Gastroesophageal sphincter (tissue), 3 donors: Measurements from ENCODE around the gene FRG2C.
"Not testable (repeated sequence)": the region's sequence is repeated elsewhere in the genome, so short reads cannot be mapped to it uniquely, and the experiment has no call there.

Source experiments
- POLR2AphosphoS5 ChIP-seq: sonication (generic); formaldehyde crosslinking; IDR thresholded peaks from one replicate; pipeline ENCODE4 v1.6.1; 2017; ENCODE audit warnings: antibody characterized with exemption
- TF ChIP-seq, protein P1 (sequence below), 4 experiments: fragments of 200-600 bp in 2 of 4; fragments of 450-650 bp in 2 of 4; sonication (generic) in 1 of 4; IDR thresholded peaks; one replicate each; pipeline ENCODE4 v1.5.1; 2017 to 2019; ENCODE audit warnings: antibody characterized with exemption in 4 of 4, mild to moderate bottlenecking in 2 of 4, moderate library complexity in 2 of 4

DNA sequence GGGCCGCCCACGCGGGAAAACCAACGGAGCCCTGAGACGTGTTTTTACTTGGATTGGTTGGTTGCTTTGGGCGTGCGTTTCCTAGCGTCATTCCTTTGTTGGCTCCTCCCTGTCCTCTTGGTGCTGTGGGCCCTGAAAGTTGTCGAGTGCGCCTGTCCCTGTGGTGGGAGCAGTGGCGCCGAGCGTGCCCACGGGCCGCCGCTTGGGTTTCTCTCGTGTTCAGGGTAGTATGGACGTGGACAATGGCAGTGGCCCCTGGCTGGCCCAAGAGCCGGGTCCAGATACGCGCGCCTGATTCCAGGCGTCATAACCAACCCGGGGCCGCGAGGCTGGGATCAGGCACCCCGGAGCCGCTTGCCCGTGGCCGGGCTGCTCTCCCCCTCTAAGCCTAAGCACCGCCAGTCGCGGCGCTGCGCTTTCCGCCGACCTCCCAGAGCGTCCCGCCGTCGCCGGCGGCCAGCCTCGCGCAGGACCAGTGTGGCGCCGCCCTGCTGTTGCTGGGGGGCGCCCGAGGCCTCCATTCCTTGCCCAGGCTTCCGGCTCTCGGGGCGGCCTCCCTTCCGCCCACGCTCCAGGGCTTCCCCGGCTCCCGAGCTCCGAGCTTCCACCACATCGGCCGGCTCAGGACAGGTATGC, 8.1 kb downstream of the FRG2C start:
- TF ChIP-seq, protein P1, sequence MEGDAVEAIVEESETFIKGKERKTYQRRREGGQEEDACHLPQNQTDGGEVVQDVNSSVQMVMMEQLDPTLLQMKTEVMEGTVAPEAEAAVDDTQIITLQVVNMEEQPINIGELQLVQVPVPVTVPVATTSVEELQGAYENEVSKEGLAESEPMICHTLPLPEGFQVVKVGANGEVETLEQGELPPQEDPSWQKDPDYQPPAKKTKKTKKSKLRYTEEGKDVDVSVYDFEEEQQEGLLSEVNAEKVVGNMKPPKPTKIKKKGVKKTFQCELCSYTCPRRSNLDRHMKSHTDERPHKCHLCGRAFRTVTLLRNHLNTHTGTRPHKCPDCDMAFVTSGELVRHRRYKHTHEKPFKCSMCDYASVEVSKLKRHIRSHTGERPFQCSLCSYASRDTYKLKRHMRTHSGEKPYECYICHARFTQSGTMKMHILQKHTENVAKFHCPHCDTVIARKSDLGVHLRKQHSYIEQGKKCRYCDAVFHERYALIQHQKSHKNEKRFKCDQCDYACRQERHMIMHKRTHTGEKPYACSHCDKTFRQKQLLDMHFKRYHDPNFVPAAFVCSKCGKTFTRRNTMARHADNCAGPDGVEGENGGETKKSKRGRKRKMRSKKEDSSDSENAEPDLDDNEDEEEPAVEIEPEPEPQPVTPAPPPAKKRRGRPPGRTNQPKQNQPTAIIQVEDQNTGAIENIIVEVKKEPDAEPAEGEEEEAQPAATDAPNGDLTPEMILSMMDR (IDR thresholded peaks at IDR 0.05): not testable (repeated sequence)
- TF ChIP-seq POLR2AphosphoS5: not testable (repeated sequence)
